Activated CD8-positive, alpha-beta memory T cell treated with anti-CD3 and anti-CD28 coated beads for 1 hour (primary cell): ENCODE data around the gene DIP2C.
"Not testable (repeated sequence)": the region's sequence is repeated elsewhere in the genome, so short reads cannot be mapped to it uniquely, and the experiment has no call there.

Experiments
- DNase-seq, 2 donors: peaks; one replicate each; pipeline ENCODE4 v3.0.0-alpha.2; 2020; ENCODE audit warnings: low read depth in 1 of 2; ENCODE audit errors: extremely low read depth in 1 of 2

Gene DIP2C

DNA sequence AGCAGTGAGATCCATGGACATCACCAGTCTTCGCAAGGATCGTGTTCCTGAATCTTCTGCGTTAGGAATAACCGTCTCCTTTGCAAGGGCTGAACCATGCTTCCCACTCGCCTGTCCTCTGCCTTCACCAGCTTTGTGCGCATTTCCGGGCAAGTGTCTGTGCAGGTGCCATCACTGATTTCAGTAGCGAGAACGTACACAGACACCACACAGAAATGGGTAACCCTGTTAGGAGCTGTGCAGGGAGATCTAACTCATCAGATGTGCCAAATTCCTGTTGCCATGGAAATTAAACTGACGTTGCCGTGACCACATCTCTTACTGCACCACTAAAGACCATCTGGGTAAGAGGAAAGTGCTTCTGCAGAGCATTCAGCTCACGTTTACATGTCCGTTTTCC, 146.3 kb downstream of the DIP2C start:
- DNase-seq: no peak

DNA sequence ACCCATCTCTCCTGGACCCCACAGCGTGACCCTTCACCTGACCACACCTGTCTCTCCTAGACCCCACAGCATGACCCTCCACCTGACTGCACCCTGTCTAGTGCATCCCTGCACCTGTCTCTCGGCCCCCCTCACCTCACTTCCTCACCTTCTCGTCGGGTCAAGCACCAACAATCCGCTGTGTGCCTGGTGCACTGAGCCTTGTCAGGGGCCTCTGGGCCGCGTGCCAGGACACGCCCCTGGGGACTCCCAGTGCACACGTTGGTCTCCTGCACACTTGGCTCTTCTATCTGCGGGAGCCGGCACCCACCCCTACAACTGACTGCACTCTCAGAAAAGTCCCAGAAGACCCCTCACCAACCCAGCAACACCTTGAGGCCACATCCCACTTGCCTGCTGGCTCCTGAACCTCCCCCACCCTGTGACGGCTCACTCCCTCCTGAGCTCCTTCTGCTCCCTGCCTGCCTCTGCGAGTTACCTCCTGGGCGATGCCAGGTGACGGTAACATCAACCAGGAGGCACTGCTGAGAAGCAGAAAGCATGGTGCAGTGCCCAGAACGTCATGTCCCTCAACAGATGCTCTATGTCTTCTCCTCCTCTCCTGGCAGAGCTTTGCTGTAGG, 147.6 kb downstream of the DIP2C start:
- DNase-seq: no peak

DNA sequence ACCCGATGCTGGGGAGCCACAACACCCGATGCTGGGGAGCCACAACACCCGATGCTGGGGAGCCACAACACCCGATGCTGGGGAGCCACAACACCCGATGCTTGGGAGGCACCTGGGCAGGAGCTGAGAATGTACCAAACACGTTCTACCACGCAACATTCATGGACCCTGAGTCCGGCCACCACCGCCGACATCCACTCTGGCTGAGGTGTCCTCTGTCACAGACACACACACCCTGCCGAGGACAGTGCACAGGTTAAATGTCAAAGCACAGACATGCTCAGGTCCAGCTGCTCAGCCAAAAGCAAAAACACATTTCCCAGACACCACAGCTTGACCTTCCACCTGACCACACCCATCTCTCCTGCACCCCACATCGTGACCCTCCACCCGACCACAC, 148.4 kb downstream of the DIP2C start:
- DNase-seq: no peak

DNA sequence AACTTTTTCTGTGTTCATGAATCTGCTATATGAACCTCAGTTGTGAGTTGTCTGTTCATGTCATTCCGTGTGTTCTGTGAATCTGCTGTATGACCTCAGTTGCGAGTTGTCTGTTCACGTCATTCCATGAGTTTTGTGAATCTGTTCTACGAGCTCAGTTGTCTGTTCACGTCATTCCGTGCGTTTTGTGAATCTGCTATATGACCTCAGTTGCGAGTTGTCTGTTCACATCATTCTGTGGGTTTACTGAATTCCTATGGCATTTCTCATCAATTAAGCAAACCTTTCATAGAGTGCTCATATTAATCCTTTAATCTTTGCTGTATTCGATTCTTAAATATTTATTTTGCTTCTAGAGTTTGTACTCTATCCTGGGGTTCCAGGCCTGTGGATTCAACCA, 150.6 kb downstream of the DIP2C start:
- DNase-seq: no peak

DNA sequence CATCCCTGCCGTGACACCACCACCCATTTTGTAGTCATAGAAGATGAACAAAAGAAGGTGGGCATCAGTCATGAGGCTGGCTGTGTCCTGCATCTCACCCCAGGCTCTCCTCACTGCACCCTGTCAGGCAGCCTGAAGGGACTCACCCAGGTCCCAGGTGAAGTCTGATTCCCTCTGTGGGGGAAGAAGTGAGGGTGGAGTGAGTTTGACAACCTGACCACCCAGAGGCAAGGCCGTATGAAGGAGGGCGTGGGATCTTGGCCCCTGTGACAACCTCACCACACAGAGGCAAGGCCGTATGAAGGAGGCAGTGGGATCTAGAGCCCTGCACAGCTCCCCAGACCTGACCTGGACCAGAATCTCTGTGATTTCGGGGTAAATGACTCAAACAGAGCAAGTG, 152.5 kb downstream of the DIP2C start:
- DNase-seq: no peak

DNA sequence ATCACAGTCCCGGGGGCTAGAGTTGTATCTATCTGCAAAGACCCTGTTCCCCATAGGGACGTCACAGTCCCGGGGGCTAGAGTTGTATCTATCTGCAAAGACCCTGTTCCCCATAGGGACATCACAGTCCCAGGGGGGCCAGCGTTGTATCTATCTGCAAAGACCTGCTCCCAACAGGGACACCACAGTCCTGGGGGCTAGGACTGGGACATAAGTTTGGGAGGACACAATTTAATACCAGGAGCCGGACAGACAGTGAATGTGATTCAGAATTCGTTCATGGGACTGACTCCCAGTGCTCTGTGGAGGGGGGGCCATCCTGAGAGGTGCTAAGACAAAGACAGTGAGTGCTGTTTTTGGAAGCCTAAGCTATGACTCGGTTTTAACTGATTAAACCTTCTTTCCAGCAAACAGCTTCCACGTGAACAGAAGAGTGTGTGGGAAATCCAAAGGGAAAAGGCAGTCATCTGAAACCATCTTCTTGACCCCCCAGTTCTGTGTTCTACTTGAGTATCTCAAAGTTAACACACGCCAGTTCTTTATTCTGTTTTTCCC, 153.0 kb downstream of the DIP2C start:
- no peak for DNase-seq

DNA sequence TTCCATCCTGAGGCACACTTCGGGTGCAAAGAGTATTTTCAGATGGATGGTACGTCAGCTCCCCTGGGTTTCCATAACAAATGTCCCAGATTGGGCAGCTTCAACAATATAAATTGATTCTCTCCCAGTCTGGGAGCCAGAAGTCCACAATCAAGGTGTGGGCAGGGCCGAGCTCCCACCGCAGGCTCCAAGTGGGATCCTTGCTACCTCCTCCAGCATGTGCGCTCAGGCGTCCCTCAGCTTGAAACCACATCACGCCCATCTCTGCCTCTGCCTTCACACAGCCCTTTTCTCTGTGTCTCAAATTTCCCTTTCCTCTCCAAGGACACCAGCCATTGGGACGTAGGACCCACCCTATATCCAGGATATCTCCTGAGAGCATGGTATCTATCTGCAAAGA, 153.5 kb downstream of the DIP2C start:
- DNase-seq: no peak

DNA sequence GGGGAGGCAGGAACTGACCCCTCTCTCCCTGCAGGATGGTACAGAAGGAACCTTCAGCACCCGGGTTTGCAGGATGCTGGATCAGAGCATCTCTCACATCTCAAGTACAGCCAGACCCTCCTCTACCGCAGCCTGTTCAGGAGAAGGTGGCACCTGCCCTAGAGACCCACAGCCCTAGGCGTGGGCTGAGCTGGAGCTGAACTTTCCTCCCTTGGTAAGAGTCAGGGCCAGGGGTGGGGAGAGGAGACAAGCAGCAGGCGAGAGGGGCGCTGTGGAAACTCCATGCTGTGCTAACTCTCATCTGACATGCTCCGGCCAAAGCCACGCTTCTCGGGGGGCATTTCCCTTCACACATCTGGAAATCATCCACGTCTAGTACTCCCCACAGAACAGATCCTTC, 154.4 kb downstream of the DIP2C start:
- DNase-seq: no peak

DNA sequence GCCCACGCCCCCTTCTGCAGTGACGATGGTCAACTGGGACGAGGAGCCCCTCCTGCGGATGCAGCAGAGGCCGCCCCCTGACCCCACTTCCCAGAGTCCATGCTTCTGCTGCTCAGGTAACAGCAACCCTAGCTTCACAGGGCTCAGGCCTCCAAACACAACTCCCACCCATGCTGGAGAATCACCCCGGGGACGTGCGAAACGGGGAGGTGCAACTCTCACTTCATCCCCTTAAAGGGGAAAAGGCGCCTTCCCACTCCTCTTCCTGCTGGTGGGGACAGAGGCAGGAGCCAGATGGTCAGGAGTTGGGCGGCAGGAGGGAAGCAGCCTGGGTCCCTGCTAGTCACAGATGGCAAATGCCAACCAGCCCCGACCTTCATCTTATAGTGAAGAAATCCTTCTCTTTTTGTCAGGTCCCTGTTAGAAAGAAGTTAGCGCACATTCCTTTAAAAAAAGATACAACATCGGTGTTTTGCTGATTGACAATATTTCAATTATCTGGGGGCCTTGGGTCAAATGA, 155.4 kb downstream of the DIP2C start:
- no peak for DNase-seq

DNA sequence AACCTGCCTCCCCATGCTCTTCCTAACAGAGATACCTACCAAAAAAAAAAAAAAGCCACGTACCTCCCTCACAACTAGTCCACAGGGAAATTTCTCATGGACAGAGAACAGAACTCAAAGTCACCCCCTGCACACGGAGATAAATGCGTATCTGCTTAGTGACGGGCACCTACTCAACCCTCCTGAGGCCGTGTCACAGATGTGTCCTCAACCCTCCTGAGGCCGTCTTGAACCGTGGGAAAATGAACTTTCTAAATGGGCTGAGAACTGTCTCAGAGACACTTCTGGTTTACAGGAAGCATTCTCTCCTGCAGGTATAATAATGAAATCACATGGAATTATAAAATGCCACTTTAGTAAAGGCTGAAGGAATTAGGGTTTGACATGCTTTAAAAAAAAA, 155.9 kb downstream of the DIP2C start:
- no peak for DNase-seq

DNA sequence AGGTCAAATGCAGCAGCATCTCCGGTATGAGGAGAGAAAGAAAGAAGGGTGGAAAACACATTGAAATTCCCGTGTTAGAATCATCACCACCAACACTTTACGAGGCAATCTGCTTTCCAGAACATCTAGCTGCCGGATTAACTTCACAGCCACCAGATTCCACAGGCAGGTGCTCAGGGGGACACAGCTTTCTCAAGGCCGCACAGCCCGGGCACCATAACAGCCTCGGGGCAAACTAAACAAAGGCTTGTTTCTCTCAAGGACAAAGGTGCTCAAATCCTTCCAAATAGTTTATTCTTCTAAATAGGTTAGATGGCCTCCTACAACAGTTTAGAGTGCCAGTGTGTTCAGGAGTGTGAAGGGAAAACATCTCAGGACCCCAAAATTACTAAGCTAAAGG, 156.3 kb downstream of the DIP2C start:
- DNase-seq: no peak

DNA sequence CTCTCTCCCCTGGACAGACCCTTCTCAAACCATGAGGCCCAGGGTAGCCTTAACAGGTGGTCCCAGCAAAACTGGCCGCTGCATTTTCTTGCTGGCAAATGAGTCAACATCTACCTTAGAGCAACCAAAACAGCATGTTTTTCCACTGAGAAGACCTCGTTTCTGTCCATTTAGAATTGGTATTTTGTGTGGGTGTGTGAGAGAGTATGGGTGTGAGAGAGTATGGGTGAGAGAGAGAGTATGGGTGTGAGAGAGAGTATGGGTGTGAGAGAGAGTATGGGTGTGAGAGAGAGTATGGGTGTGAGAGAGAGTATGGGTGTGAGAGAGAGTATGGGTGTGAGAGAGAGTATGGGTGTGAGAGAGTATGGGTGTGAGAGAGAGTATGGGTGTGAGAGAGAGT, 157.1 kb downstream of the DIP2C start:
- DNase-seq: not testable (repeated sequence)

DNA sequence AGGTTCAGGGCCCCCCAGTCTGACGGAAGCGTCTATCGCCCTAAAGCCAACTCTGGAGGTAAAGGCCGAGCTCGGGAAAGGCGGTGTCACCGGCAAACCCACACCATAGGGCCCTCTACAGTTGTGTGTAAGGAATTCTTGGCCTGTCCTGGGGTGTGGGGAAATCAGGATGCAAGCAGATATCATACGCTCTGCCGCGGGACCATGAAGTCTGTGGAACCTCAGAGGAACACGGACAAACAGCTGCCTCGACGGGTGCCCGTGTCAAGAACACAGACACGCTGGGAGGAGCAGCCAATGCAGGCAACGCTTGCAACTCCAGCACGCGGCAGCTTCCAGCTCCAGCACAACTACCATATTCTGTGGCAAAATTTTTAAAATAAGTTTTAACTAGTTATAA, 157.9 kb downstream of the DIP2C start:
- DNase-seq: no peak

DNA sequence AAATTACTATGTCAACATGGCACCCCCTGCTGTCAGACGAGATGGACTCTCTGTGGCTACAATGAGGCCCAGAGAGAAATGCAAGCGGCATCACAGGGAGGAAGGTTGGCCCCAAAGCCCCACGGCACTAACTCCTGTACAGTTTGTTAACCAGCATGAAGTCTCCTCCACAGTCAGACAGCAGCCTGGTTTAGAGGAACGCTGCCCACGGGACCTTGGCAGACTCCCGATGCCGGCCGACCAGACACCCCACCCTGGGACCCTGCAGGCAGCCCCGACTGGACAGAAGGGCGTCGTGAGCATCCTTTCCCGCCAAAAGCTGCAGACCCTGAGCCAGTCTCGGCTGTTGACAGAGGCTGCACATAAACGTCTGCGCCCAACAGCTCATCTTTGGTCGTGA, 158.8 kb downstream of the DIP2C start:
- no peak for DNase-seq

DNA sequence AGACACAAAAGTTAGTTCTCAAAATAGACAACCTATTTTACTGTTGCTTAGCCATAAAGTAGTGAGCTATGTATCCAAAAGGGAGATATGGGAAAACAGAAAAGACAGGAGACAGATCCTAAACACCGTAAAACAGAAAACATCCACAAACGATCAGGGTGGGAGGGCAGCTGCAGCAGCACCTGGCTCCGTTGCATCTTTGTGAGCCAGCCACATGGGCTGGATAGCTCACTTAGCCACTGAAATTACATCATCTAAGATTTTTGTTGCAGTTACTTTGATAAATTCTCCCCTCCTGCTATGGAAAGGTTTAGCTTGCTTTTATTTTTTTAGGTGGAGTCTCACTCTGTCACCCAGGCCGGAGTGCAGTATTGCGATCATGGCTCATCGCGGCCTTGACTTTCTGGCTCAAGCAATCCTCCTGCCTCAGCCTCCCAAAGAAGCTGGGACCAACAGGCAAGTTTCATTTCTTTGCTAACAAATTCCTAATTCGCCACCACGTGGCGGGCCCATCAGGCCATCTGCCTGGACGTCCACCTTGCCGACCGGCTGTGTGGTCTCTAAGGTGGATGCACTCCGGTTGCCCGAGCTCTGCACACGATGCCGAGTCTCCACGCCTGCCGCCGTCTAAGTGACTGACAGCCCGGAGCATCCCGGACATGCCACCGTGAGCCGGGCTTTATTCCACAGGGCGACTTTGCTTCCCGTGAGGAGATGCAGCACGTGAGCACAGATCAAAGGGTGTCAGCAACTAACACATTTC, 159.8 kb downstream of the DIP2C start:
- no peak for DNase-seq

DNA sequence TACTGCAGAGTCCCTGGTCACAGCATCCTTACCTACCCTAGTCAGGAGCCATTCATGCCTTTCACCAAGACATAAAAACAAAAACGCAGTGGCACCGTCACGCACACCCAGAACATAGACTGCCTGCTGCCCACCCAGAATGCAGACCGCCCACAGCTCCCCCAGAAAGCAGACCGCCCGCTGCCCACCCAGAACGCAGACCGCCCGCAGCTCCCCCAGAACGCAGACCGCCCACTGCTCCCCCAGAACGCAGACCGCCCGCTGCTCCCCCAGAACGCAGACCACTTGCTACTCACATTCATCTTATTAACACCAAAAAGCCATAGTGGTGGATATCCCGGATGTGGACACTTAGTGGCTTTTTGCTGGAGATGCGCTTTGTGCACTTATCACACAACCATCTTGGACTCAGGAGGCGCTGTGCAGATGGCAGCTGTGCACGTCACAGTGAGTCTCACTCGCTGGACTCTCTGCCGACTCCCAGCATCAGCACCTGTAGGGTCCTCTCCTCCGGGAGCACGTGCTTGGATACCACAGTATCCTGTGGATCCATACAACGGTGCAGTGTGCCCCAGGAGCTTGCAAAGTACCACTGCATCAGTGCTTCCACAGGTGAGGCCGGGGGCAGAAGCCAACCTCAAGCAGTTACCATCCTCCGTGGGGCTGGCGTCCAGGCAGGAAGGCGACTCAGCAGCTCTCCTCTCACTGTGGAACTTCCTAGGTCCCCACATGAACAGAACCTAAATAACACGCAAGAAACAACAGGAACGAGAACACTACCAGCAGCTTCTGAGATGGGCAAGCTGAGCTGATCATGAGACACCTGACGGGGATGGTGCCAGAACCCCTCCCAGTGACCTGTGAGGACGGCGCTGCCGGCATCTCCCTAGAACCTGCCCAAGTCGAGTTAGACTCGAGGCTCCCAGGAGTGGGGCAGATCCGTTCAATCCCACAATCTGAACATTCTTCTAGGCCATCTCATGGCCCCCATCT, 161.0 kb downstream of the DIP2C start:
- no peak for DNase-seq

DNA sequence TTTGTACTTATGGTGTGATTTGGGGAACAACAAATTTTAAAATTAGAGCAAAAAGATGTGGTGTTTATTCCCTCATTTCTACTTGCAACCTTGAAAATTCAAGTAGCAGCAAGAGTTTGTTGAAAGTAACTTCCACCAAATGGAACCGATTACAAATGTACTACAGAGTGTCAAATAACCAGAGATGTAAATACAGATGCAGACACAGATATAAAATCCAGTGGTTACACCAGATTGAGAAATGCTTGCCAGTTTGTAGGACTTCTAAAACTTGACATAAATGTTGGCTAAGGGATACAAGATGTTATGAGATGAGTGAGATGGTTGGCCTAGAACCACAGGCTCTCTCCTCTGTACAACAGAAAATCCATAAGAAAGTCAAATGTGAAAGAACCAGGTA, 162.1 kb downstream of the DIP2C start:
- no peak for DNase-seq

DNA sequence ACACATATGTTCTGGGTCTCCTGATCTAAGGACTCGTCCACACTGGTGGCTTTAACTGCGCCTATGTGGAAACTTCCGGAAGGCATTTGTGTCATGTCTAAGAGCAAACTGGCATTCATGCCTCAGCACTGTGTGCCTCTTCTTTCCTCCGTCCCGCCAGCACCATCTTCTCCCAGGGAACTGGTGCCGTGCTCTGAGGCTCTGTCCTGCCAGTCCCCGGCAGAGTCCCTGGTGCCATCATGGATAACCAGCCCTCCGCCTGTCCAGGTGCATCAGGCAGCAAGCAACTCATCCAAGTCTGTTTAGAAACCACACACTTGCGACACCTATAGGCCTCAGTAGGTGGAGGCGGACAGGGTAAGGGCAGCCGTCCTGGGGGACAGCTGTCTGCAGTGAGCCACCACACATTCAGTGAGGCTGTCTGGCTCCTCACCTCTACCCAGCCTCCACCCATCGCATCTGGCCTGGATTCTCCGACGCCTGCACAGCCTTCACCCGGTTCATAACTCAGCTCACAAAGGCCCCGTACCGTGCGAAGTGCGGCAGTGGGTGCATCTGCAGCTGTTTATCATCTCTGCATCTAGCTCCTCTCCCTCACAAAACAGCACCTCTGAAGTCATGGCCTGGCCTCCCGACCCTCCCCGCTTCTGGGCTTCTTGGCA, 162.7 kb downstream of the DIP2C start:
- DNase-seq: no peak

DNA sequence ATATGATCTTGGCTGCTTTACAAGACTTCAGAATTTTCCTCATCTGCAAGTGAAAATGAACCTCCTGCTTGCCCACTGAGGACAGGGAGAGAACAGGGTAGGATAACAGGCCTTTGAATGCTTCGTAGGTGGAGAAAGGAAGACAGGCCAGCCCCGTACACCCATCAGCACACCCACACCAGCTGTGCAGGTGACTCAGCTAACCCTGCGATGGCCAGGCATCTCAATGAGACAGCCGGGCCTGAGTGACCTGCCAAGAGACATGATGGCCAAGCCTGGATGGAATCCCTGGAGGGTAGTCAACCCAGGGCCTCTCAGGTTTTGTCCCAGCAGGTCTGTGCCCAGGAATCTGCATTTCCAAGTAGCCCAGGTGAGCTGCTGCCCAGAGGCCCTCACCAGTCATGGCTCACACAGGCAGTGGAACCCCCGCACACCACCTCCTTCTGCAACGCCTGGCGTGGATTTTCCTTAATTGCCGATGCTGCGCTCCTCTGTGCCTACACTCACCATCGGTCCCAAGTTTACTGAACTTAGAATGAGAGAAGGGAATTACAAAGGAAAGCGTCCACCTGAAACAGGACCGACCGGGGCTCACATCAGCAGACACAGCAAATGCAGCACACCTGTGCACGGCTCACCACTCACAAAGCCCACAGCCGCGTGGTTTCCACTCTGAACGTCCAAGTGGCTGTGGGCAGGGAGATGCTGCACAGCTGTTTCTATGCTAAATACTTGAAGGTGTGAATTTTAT, 163.7 kb downstream of the DIP2C start:
- no peak for DNase-seq

DNA sequence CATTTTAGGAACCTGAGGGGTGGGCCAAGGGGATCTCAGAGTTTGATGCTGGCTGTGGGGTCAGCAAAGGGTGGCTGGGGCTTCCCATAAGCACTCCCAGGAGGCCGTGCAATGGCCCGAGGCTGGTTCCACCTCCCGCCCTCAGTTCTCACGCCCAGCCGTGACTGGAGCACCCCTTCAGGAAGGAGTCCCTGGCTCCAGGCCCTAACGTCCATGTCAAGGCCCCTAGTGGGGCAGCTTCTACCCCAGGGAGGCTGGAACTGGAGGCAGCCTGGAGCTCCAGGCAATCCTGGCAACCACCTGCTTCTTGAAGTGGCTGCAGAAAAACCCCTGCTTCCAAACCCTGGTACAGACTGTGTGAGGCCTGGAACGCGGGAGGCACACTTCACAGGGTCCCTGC, 165.5 kb downstream of the DIP2C start:
- no peak for DNase-seq
